GM19193 (cell line): ENCODE results near the gene DENND10.

ENCODE experiments used
- POLR2A ChIP-seq: IDR thresholded peaks from 4 replicates; pipeline ENCODE4 v1.6.1; 2011; ENCODE audit not compliant: insufficient read depth, insufficient read length; ENCODE audit errors: extremely low read depth

The DENND10 gene

DNA sequence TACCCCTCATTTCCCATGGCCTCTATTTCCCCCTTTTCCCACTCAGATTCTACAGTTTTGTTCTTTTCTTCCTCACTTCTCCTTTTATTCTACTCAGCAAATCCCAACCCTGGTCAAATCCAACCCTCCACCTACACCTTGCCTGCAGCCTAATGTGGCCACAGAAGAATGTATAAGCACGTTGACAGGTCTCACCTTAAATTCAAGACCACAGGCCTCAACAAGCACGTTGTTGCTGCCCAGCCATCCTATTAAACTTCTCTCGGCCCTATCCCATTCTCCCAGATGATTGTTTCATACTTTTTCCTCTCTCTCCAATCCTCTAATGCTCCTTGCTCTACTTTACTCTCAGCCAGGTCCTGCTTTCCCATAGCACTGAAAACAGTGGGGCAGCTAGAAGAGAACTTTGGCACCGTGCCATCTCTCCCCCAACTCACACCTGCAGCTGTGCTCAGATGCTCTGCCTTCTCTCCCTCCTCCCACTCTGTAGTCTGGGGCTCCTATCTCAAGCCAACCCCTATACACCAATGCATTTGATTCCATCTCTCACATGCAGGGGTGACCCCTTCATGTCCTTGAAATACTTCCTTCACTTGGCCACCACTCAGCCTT lies 16.5 kb upstream of the DENND10 start:
- TF ChIP-seq POLR2A, result no peak

- no peak for TF ChIP-seq POLR2A
These were observed 13.7 kb upstream of the DENND10 start for GRCh38 chr10:119090026-119090795.

- TF ChIP-seq POLR2A, result no peak
These were observed 12.9 kb upstream of the DENND10 start for GRCh38 chr10:119090968-119091367.

DNA sequence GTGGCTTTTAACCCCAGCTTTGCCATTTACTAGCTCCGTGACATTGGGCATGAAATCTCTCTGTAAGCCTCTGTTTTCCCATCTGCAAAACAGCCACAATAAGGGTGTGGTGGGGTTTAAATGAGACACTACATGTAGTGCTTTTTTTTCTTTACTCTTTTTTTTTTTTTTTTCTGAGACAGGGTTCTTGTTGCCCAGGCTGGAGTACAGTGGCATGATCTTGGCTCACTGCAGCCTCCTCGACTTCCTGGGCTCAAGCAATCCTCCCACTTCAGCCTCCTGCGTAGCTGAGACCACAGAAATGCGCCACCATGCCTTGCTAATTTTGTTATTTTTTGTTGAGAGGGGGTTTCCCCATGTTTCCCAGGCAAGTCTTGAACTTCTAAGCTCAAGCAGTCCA lies 8.3 kb upstream of the DENND10 start:
- TF ChIP-seq POLR2A, result no peak

DNA sequence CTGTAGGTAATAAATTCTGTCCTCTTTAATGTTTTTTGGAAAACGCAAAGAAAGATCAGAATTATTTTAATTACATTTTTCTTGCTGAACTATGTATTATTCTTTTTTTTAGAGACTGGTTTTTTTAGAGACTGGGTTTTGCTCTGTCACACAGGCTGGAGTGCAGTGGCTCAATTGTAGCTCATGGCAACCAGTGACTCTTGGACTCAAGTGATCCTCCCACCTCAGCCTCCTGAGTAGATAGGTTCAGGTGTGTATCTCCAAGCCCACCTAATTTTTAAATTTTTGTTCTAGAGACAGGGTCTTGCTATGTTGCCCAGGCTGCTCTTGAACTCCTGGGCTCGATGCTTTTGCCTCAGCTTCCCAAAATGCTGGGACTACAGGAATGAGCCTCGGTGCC lies 5.3 kb upstream of the DENND10 start:
- no peak for TF ChIP-seq POLR2A

GRCh38 chr10:119100434-119101238 lies 3.3 kb upstream of the DENND10 start:
- TF ChIP-seq POLR2A, result no peak

DNA sequence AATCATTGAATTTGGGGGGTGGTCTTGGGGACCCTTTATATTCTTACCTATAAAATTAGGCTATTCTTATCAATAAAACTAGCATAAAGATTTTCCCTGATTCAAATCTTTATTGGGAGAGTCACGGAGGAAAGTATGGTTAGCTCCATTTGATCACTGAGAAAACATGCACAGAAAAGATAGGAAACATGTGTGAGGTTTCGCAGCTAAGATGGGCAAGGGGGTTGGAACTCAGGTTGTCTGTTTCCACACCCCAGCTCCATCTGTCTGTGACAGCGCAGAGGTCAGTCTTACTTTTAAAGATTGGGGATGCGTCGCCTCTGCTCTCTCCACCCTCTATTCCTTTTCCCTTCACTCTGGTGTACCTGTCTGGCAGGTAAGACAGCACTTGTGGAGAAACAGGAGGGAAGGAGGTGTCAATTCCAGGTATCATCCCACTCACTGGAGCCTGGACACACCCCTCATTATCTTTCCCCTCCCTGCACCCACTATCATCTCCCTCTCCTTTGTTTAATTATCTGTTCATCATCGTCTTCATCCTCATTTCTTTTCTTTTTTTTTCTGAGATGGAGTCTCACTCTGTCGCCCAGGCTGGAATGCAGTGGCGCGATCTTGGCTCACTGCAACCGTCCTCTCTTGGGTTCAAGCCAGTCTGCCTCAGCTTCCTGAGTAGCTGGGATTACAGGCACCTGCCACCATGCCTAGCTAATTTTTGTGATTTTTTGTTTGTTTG lies 2.4 kb upstream of the DENND10 start:
- TF ChIP-seq POLR2A, result no peak

- no peak for TF ChIP-seq POLR2A
These were observed 541 bp upstream of the DENND10 start for GRCh38 chr10:119103241-119103902.

- TF ChIP-seq POLR2A, result no peak
These were observed 722 bp downstream of the DENND10 start for GRCh38 chr10:119104654-119105015.

GRCh38 chr10:119105155-119105554 lies 1.2 kb downstream of the DENND10 start:
- TF ChIP-seq POLR2A, result no peak

- no peak for TF ChIP-seq POLR2A
These were observed 8.1 kb downstream of the DENND10 start for GRCh38 chr10:119112056-119112455.

DNA sequence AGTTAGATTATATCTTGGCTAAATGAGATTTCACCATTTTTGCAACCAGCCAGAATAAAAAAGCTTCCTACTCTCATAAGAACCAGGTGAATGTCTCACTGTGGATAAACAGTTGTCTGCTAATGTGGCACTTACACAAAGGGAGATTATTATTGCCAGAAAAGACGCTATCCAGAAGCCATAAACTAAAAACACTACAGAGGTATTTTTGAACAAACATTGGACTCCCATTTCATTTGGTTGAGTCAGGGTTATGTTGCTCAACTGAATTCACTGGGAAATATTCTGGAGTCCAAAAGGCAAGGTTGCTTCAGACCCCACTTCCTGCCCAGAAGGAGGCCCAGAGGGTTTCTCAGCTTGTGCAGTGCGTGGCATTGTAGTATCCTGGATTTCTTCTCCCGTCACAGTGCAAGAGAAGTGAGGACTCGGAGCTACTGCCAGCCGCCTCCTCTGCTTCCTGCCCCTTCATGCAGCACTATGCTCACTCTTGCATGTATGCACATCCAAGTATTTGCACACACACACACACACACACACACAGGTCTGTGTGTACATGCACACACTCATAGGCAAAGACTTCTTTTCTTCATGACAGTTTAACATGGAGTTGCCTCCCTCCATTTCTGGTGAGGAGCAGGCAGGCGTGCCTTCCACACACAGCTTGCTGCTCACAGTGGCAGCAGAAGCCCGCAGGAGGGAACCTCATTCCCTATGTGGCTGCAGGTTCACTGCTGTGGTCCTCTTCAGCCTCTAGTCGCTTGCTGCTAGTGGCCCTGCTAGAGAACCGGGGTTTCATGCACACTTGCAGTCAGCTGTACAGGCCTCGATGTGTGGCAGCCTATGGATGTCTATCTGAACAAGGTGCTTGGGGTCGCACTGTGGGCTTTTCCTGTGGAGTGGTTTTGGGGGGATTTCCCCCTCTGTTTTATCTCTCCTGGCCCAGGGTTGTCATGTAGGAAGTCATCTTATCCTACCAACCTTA lies 10.1 kb downstream of the DENND10 start:
- TF ChIP-seq POLR2A, result no peak

- no peak for TF ChIP-seq POLR2A
These were observed 12.0 kb downstream of the DENND10 start for GRCh38 chr10:119115926-119116325.

DNA sequence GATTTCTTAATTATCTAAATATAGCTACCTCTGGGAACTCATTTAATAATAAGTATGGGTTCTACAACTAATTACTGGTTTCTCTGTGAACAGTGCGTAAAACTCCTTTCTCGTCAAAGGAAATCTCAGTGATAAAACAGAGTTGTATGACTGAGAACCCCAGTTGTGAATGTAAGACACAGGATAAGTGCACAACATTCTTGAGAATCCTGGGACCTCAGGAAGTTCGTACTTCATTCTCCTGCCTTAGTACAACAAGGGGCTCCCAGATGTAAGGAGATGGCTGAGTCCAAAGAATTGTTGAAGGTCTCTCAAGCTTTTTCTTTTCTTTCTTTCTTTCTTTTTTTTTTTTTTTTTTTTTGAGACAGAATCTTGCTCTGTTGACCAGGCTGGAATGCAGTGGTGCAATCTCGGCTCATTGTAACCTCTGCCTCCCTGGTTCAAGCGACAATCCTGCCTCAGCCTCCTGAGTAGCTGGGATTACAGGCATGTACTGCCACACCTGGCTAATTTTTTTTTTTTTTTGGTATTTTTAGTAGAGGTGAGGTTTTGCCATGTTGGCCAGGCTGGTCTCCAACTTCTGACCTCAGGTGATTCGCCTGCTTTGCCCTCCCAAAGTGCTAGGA lies 12.5 kb downstream of the DENND10 start:
- no peak for TF ChIP-seq POLR2A

DNA sequence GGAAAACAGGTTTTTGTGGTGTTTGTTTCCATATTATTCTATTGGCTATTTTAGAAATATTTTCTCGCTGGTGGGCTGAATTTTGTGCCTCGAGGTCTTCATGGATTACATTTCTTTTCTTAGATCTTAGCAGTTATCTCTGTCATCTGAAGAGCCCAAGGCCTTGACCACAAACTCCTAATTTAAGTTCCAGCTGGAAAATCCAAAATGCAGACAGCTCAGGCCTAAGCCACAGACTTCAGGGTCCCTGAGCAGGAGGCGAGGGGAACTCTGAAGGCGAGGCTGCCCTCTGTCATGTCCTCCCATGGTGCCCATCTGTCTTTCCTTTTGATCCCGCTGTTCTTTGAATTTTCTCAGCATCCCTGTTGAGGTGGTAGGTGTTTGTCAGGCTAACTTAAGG lies 14.3 kb downstream of the DENND10 start:
- no peak for TF ChIP-seq POLR2A
